Thyroid gland (tissue), 4 donors: ENCODE data around the gene CALCR.

Source experiments
- CTCF ChIP-seq, 6 experiments: fragments of 200-600 bp in 3 of 6; fragments of 450-650 bp in 3 of 6; sonication (generic) in 3 of 6; IDR thresholded peaks; one replicate each; pipeline ENCODE4 v1.5.1; 2016 to 2019; ENCODE audit warnings: antibody characterized with exemption in 6 of 6, mild to moderate bottlenecking in 2 of 6, inconsistent platforms in 1 of 6, moderate library complexity in 1 of 6
- POLR2A ChIP-seq, 2 donors: fragments of 450-650 bp; IDR thresholded peaks; one replicate each; pipeline ENCODE4 v1.6.1; 2017; ENCODE audit warnings: antibody characterized with exemption in 2 of 2, mild to moderate bottlenecking in 2 of 2, moderate library complexity in 1 of 2

GRCh38 chr7:93407239-93407638 is 167.3 kb downstream of the CALCR start:
- TF ChIP-seq CTCF (IDR thresholded peaks at IDR 0.05), result no peak
- TF ChIP-seq POLR2A (IDR thresholded peaks at IDR 0.05), result no peak
